DMS79 treated with DMSO at 0.1 percent for 48 hours (cell line): ENCODE results near the gene WDR87.
"Not testable (repeated sequence)": the region's sequence is repeated elsewhere in the genome, so short reads cannot be mapped to it uniquely, and the experiment has no call there.

Experiments used
- DNase-seq: peaks from one replicate; lab custom pipeline; 2025; lab: John Stamatoyannopoulos, UW

WDR87 gene

GRCh38 chr19:37930416-37930815 lies 24.0 kb upstream of the WDR87 start:
- DNase-seq = no peak

GRCh38 chr19:37929355-37929923 lies 23.0 kb upstream of the WDR87 start:
- peak; percentile 42 for DNase-seq

GRCh38 chr19:37928527-37929286 lies 22.3 kb upstream of the WDR87 start:
- DNase-seq = peak; percentile 7

- DNase-seq = no peak
Observed at GRCh38 chr19:37926711-37927110, 20.3 kb upstream of the WDR87 start.

GRCh38 chr19:37926255-37926654 lies 19.9 kb upstream of the WDR87 start:
- DNase-seq = no peak

- DNase-seq = no peak
Observed at GRCh38 chr19:37925212-37925611, 18.8 kb upstream of the WDR87 start.

- not testable (repeated sequence) for DNase-seq
Observed at GRCh38 chr19:37924573-37924972, 18.2 kb upstream of the WDR87 start.

GRCh38 chr19:37920591-37921450 lies 14.4 kb upstream of the WDR87 start:
- DNase-seq = no peak

- DNase-seq = no peak
Observed at GRCh38 chr19:37914908-37915307, 8.5 kb upstream of the WDR87 start.

- DNase-seq = no peak
Observed at GRCh38 chr19:37909661-37910199, 3.3 kb upstream of the WDR87 start.

GRCh38 chr19:37907735-37908455 lies 1.5 kb upstream of the WDR87 start:
- DNase-seq = peak; percentile 12

- DNase-seq = peak; percentile 94
Observed at GRCh38 chr19:37906869-37907734, 708 bp upstream of the WDR87 start, which contains the start of gene SIPA1L3. SIPA1L3 (plus strand) TSS chr19:37907208; CDS start chr19:38081566, 174,358 bp downstream.

GRCh38 chr19:37903096-37903495 lies 3.3 kb downstream of the WDR87 start:
- no peak for DNase-seq

GRCh38 chr19:37902668-37903067 lies 3.7 kb downstream of the WDR87 start:
- DNase-seq = peak; percentile 81

GRCh38 chr19:37899966-37900365 lies 6.4 kb downstream of the WDR87 start:
- DNase-seq = no peak

- no peak for DNase-seq
Observed at GRCh38 chr19:37899453-37899852, 6.9 kb downstream of the WDR87 start.

- no peak for DNase-seq
Observed at GRCh38 chr19:37896180-37896579, 10.2 kb downstream of the WDR87 start.

- DNase-seq = no peak
Observed at GRCh38 chr19:37893845-37894575, 12.4 kb downstream of the WDR87 start.

GRCh38 chr19:37886571-37886970 lies 19.8 kb downstream of the WDR87 start:
- no peak for DNase-seq

GRCh38 chr19:37885392-37885791 lies 21.0 kb downstream of the WDR87 start:
- DNase-seq = no peak
